ENCODE data around the gene POLR2H.

POLR2H gene

GRCh38 chr3:184327171-184327570 is 34.3 kb upstream of the POLR2H start:
- DNase-seq: no peak
- H3K27ac Mint-ChIP-seq: no peak overlapping the region
- CTCF ChIA-PET: interaction anchor here (0.6 kb wide), 1 partner anchor 27 kb away, joined by 3 read pairs; no protein-coding TSS in a partner anchor
- H3K36me3 Mint-ChIP-seq: peaks cover 83% of the 10 kb centered on the region
- H3K27me3 Mint-ChIP-seq: no peaks in the 10 kb centered on the region
- H3K4me3 Mint-ChIP-seq: no peak overlapping the region
- H3K4me1 Mint-ChIP-seq: no peaks in the 10 kb centered on the region
- no peaks in the 10 kb centered on the region for H3K9me3 Mint-ChIP-seq

GRCh38 chr3:184328516-184328915 is 33.0 kb upstream of the POLR2H start:
- H3K27ac Mint-ChIP-seq: no peak overlapping the region
- H3K4me1 Mint-ChIP-seq: peaks cover 4% of the 10 kb centered on the region
- CTCF ChIA-PET: interaction anchor here (0.9 kb wide), 1 partner anchor 25 kb away, joined by 4 read pairs; no protein-coding TSS in a partner anchor
- no peaks in the 10 kb centered on the region for H3K9me3 Mint-ChIP-seq
- no peak for DNase-seq
- H3K4me3 Mint-ChIP-seq: no peak overlapping the region
- H3K27me3 Mint-ChIP-seq: no peaks in the 10 kb centered on the region
- H3K36me3 Mint-ChIP-seq: peaks cover 84% of the 10 kb centered on the region

GRCh38 chr3:184332370-184333090 is 29.0 kb upstream of the POLR2H start:
- DNase-seq: no peak
- peaks cover 58% of the 10 kb centered on the region for H3K36me3 Mint-ChIP-seq
- no peak overlapping the region for H3K4me3 Mint-ChIP-seq
- peak overlapping the region; percentile 53 for H3K27ac Mint-ChIP-seq
- CTCF ChIA-PET: no interaction called here
- no peaks in the 10 kb centered on the region for H3K9me3 Mint-ChIP-seq
- peaks cover 32% of the 10 kb centered on the region for H3K4me1 Mint-ChIP-seq
- peaks cover 3% of the 10 kb centered on the region for H3K27me3 Mint-ChIP-seq

GRCh38 chr3:184333190-184333589 is 28.3 kb upstream of the POLR2H start:
- H3K36me3 Mint-ChIP-seq: peaks cover 53% of the 10 kb centered on the region
- H3K27ac Mint-ChIP-seq: peak overlapping the region; percentile 91
- peaks cover 10% of the 10 kb centered on the region for H3K27me3 Mint-ChIP-seq
- peaks cover 38% of the 10 kb centered on the region for H3K4me1 Mint-ChIP-seq
- H3K4me3 Mint-ChIP-seq: no peak overlapping the region
- DNase-seq: no peak
- no peaks in the 10 kb centered on the region for H3K9me3 Mint-ChIP-seq
- CTCF ChIA-PET: no interaction called here

GRCh38 chr3:184333700-184334099 is 27.8 kb upstream of the POLR2H start:
- no peak overlapping the region for H3K4me3 Mint-ChIP-seq
- H3K27ac Mint-ChIP-seq: peak overlapping the region; percentile 91
- H3K36me3 Mint-ChIP-seq: peaks cover 48% of the 10 kb centered on the region
- CTCF ChIA-PET: no interaction called here
- no peak for DNase-seq
- peaks cover 10% of the 10 kb centered on the region for H3K27me3 Mint-ChIP-seq
- peaks cover 38% of the 10 kb centered on the region for H3K4me1 Mint-ChIP-seq
- H3K9me3 Mint-ChIP-seq: no peaks in the 10 kb centered on the region

- H3K9me3 Mint-ChIP-seq: no peaks in the 10 kb centered on the region
- H3K4me3 Mint-ChIP-seq: peak overlapping the region; percentile 18
- DNase-seq: peak; percentile 48
- H3K27ac Mint-ChIP-seq: peak overlapping the region; percentile 91
- peaks cover 38% of the 10 kb centered on the region for H3K4me1 Mint-ChIP-seq
- peaks cover 39% of the 10 kb centered on the region for H3K36me3 Mint-ChIP-seq
- CTCF ChIA-PET: no interaction called here
- peaks cover 10% of the 10 kb centered on the region for H3K27me3 Mint-ChIP-seq
These were observed 26.9 kb upstream of the POLR2H start for GRCh38 chr3:184334470-184335158.

GRCh38 chr3:184335291-184335660 is 26.2 kb upstream of the POLR2H start:
- peak overlapping the region; percentile 83 for H3K4me3 Mint-ChIP-seq
- H3K9me3 Mint-ChIP-seq: no peaks in the 10 kb centered on the region
- H3K27me3 Mint-ChIP-seq: peaks cover 10% of the 10 kb centered on the region
- peak overlapping the region; percentile 89 for H3K27ac Mint-ChIP-seq
- H3K36me3 Mint-ChIP-seq: peaks cover 35% of the 10 kb centered on the region
- no peak for DNase-seq
- H3K4me1 Mint-ChIP-seq: peaks cover 38% of the 10 kb centered on the region
- CTCF ChIA-PET: no interaction called here

- Mint-ChIP-seq H3K4me3 (peak overlapping the region; percentile 83), H3K4me1 (peaks cover 42% of the 10 kb centered on the region), H3K27me3 (peaks cover 10% of the 10 kb centered on the region), H3K36me3 (peaks cover 32% of the 10 kb centered on the region), H3K9me3 (no peaks in the 10 kb centered on the region), H3K27ac (peak overlapping the region; percentile 89)
- CTCF ChIA-PET: no interaction called here
- DNase-seq: peak; percentile 90
These were observed 25.6 kb upstream of the POLR2H start for GRCh38 chr3:184335661-184336546.

- Mint-ChIP-seq H3K27ac (peak overlapping the region; percentile 81), H3K36me3 (peaks cover 25% of the 10 kb centered on the region), H3K9me3 (no peaks in the 10 kb centered on the region), H3K27me3 (peaks cover 10% of the 10 kb centered on the region), H3K4me3 (peak overlapping the region; percentile 83), H3K4me1 (peaks cover 47% of the 10 kb centered on the region)
- DNase-seq: no peak
- CTCF ChIA-PET: interaction anchor here (1.6 kb wide), 1 partner anchor 17 kb away, joined by 7 read pairs; no protein-coding TSS in a partner anchor
These were observed 24.7 kb upstream of the POLR2H start for GRCh38 chr3:184336547-184337398.

- DNase-seq: no peak
- H3K27me3 Mint-ChIP-seq: peaks cover 10% of the 10 kb centered on the region
- CTCF ChIA-PET: interaction anchor here (1.6 kb wide), 1 partner anchor 17 kb away, joined by 7 read pairs; no protein-coding TSS in a partner anchor
- no peaks in the 10 kb centered on the region for H3K9me3 Mint-ChIP-seq
- peaks cover 46% of the 10 kb centered on the region for H3K4me1 Mint-ChIP-seq
- peaks cover 21% of the 10 kb centered on the region for H3K36me3 Mint-ChIP-seq
- H3K4me3 Mint-ChIP-seq: peak within 1 kb of the TSS; percentile 83
- peak within 1 kb of the TSS; percentile 81 for H3K27ac Mint-ChIP-seq
These were observed 24.2 kb upstream of the POLR2H start, which contains the start of gene FAM131A for GRCh38 chr3:184337399-184337714. Gene FAM131A, plus strand, starts transcription at chr3:184337600. Its CDS starts 31 bp downstream, at chr3:184337631.

GRCh38 chr3:184337981-184338380 is 23.5 kb upstream of the POLR2H start:
- H3K27me3 Mint-ChIP-seq: peaks cover 10% of the 10 kb centered on the region
- DNase-seq: no peak
- H3K36me3 Mint-ChIP-seq: peaks cover 14% of the 10 kb centered on the region
- H3K4me3 Mint-ChIP-seq: no peak overlapping the region
- no peaks in the 10 kb centered on the region for H3K9me3 Mint-ChIP-seq
- no peak overlapping the region for H3K27ac Mint-ChIP-seq
- H3K4me1 Mint-ChIP-seq: peaks cover 43% of the 10 kb centered on the region
- CTCF ChIA-PET: interaction anchor here (1.6 kb wide), 1 partner anchor 16 kb away, joined by 7 read pairs; no protein-coding TSS in a partner anchor

GRCh38 chr3:184338511-184338945 is 23.0 kb upstream of the POLR2H start:
- CTCF ChIA-PET: no interaction called here
- Mint-ChIP-seq H3K36me3 (peaks cover 9% of the 10 kb centered on the region), H3K4me1 (peaks cover 42% of the 10 kb centered on the region), H3K9me3 (no peaks in the 10 kb centered on the region), H3K27ac (no peak overlapping the region), H3K4me3 (no peak overlapping the region), H3K27me3 (peaks cover 10% of the 10 kb centered on the region)
- no peak for DNase-seq

GRCh38 chr3:184339001-184339400 is 22.5 kb upstream of the POLR2H start:
- H3K4me3 Mint-ChIP-seq: no peak overlapping the region
- peaks cover 10% of the 10 kb centered on the region for H3K27me3 Mint-ChIP-seq
- H3K27ac Mint-ChIP-seq: no peak overlapping the region
- no peaks in the 10 kb centered on the region for H3K9me3 Mint-ChIP-seq
- H3K4me1 Mint-ChIP-seq: peaks cover 37% of the 10 kb centered on the region
- CTCF ChIA-PET: interaction anchor here (0.8 kb wide), 1 partner anchor 15 kb away, joined by 3 read pairs; no protein-coding TSS in a partner anchor
- peaks cover 4% of the 10 kb centered on the region for H3K36me3 Mint-ChIP-seq
- no peak for DNase-seq
